ENCODE results near the gene TPSD1. TPM values are rescaled to one million over a fixed set of nuclear protein-coding genes. Genes with fewer than 3 reads are reported as not detected.
"Not testable (repeated sequence)": the region's sequence is repeated elsewhere in the genome, so short reads cannot be mapped to it uniquely, and the experiment has no call there.

TPSD1 gene
- total and polyA plus RNA-seq, 10 of the 15 experiments (the other 5 are each of a cell fraction or from before 2014, with no cell fraction given), result not detected

DNA sequence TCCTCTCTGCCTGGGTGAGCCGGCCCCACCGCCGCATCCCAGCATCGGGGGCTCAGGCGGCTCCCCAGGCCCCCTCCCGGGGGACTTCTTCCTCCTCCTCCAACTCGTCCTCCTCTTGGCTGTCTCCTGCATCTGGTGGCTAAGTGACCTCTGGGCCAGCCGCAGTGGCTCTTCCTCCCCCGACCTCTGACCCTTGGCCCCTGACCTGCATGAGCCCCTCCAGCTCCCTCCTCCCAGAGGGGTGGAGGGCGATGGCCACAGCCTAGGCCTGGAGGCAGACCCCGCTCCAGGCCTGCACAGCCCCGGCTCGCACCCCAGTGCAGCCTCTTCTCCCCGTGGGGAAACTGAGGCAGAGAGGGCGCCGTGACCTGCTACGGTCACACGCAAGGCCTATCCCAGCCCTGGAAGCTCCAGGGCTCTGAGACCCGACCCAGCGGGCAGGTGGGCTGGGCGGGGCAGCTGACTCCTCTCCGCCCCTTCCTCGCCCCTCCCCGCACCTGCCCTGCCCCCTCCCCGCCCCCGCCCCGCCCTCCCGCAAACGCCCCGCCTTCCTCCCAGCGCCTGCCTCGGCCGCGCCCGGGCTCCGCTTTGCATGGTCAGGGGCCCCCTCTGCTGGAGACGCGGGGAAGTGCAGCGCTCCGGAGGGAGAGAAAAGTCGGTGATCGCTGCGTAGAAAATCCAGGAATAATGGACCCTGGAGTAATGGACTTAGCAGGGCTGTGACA lies 6.7 kb upstream of the TPSD1 start:
- H3K9me3 ChIP-seq (replicated peaks; ENCODE audit: control insufficient read depth, insufficient read depth, low read length); H3K4me3 ChIP-seq; H3K9ac ChIP-seq (ENCODE audit: control insufficient read depth, insufficient read depth, low read length); POLR2A ChIA-PET; FAIRE-seq; DNase-seq (ENCODE audit: low read depth, low spot score); CTCF ChIA-PET; in situ Hi-C loops (cut with MboI); H3K27ac ChIP-seq (ENCODE audit: control insufficient read depth, insufficient read depth); SMC1A ChIA-PET (ENCODE audit: uncharacterized antibody, unreplicated experiment); BruUV-seq (replicated peaks); RAD21 ChIA-PET (ENCODE audit: unreplicated experiment); H3K36me3 ChIP-seq (ENCODE audit: control insufficient read depth in 2 of 2, insufficient read depth in 2 of 2, low read length in 1 of 2); H3K4me2 ChIP-seq (ENCODE audit: control insufficient read depth, insufficient read depth); H3K27me3 ChIP-seq (replicated peaks in 1 of 2; ENCODE audit: control insufficient read depth in 2 of 2, insufficient read depth in 2 of 2, low read length in 1 of 2); intact Hi-C loops (cut with micrococcal nuclease; ENCODE audit: unreplicated experiment); H3K79me2 ChIP-seq (ENCODE audit: control insufficient read depth, insufficient read depth, low read length); H4K20me1 ChIP-seq (ENCODE audit: control insufficient read depth, insufficient read depth); H3K4me1 ChIP-seq (ENCODE audit: control insufficient read depth, insufficient read depth, low read length); H2AFZ ChIP-seq (ENCODE audit: control insufficient read depth, low read depth, low read length): not testable (repeated sequence)
- 80% methylated on average over 2 of the region's 43 CpGs for WGBS (ENCODE audit: insufficient coverage, insufficient replicate concordance, low lambda C conversion rate, missing lambda C conversion rate)
- peak; percentile 77 for ATAC-seq

DNA sequence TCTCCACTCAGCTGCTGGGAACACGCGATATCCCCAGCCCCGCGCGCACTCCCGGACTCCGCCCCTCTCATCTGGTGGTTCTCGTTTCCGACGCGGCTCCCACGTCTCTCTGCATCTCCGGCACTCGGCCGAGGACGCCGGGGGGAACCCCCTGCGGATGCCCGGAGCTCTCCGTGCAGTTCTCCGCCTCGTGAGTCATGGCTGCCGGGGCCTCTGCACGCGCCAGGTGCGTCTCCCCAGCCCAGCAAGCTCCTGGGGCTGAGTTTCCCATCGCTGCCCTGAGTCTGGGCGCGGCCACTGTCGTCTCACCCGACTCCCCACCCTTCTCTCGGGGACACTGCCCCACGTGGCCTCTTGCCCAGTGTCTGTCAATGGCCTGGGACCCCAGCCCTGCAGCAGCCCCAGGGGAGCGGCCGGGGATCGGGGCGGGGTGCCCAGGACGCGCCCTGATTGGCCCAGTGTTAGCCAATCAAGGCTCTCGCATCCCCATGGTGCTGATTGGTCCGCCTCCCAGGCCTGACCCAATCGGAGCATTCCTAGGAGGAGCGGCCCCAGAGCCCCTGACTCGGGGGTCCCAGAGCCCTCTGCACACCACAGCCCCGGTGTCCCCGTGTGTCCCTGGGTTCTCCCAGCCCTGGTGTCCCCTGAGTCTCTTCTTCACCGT lies 2.0 kb upstream of the TPSD1 start:
- BruUV-seq (replicated peaks); H3K4me3 ChIP-seq; POLR2A ChIA-PET; H3K4me1 ChIP-seq (ENCODE audit: control insufficient read depth, insufficient read depth, low read length); H3K79me2 ChIP-seq (ENCODE audit: control insufficient read depth, insufficient read depth, low read length); H3K9me3 ChIP-seq (replicated peaks; ENCODE audit: control insufficient read depth, insufficient read depth, low read length); intact Hi-C loops (cut with micrococcal nuclease; ENCODE audit: unreplicated experiment); H3K27me3 ChIP-seq (replicated peaks in 1 of 2; ENCODE audit: control insufficient read depth in 2 of 2, insufficient read depth in 2 of 2, low read length in 1 of 2); H3K36me3 ChIP-seq (ENCODE audit: control insufficient read depth in 2 of 2, insufficient read depth in 2 of 2, low read length in 1 of 2); in situ Hi-C loops (cut with MboI); H3K4me2 ChIP-seq (ENCODE audit: control insufficient read depth, insufficient read depth); FAIRE-seq; CTCF ChIA-PET; H3K9ac ChIP-seq (ENCODE audit: control insufficient read depth, insufficient read depth, low read length); DNase-seq (ENCODE audit: low read depth, low spot score); H2AFZ ChIP-seq (ENCODE audit: control insufficient read depth, low read depth, low read length); H4K20me1 ChIP-seq (ENCODE audit: control insufficient read depth, insufficient read depth); RAD21 ChIA-PET (ENCODE audit: unreplicated experiment); H3K27ac ChIP-seq (ENCODE audit: control insufficient read depth, insufficient read depth); SMC1A ChIA-PET (ENCODE audit: uncharacterized antibody, unreplicated experiment): not testable (repeated sequence)
- WGBS (ENCODE audit: insufficient coverage, insufficient replicate concordance, low lambda C conversion rate, missing lambda C conversion rate), result no CpG with 5 or more reads among the region's 47 CpGs
- ATAC-seq, result peak; percentile 44; the same call in 1 of the 3 replicates

DNA sequence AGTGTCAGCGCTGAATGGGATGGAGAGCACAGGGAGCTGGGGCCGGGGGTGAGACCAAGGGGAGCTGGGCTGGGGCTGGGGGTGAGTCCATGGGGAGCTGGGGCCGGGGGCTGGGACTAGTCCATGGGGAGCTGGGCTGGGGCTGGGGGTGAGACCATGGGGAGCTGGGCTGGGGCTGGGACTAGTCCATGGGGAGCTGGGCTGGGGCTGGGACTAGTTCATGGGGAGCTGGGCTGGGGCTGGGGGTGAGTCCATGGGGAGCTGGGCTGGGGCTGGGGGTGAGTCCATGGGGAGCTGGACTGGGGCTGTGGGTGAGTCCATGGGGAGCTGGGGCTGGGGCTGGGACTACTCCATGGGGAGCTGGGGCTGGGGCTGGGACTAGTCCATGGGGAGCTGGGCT lies 1.0 kb upstream of the TPSD1 start:
- WGBS (ENCODE audit: insufficient coverage, insufficient replicate concordance, low lambda C conversion rate, missing lambda C conversion rate), result 40% methylated on average over 1 of the region's 3 CpGs
- SMC1A ChIA-PET (ENCODE audit: uncharacterized antibody, unreplicated experiment); in situ Hi-C loops (cut with MboI); ATAC-seq; H3K36me3 ChIP-seq (ENCODE audit: control insufficient read depth in 2 of 2, insufficient read depth in 2 of 2, low read length in 1 of 2); H3K79me2 ChIP-seq (ENCODE audit: control insufficient read depth, insufficient read depth, low read length); H2AFZ ChIP-seq (ENCODE audit: control insufficient read depth, low read depth, low read length); POLR2A ChIA-PET; H3K27ac ChIP-seq (ENCODE audit: control insufficient read depth, insufficient read depth); DNase-seq (ENCODE audit: low read depth, low spot score); CTCF ChIA-PET; H3K4me1 ChIP-seq (ENCODE audit: control insufficient read depth, insufficient read depth, low read length); intact Hi-C loops (cut with micrococcal nuclease; ENCODE audit: unreplicated experiment); H4K20me1 ChIP-seq (ENCODE audit: control insufficient read depth, insufficient read depth); BruUV-seq (replicated peaks); RAD21 ChIA-PET (ENCODE audit: unreplicated experiment); H3K27me3 ChIP-seq (replicated peaks in 1 of 2; ENCODE audit: control insufficient read depth in 2 of 2, insufficient read depth in 2 of 2, low read length in 1 of 2); H3K9ac ChIP-seq (ENCODE audit: control insufficient read depth, insufficient read depth, low read length); H3K9me3 ChIP-seq (replicated peaks; ENCODE audit: control insufficient read depth, insufficient read depth, low read length); H3K4me2 ChIP-seq (ENCODE audit: control insufficient read depth, insufficient read depth); FAIRE-seq; H3K4me3 ChIP-seq: not testable (repeated sequence)

DNA sequence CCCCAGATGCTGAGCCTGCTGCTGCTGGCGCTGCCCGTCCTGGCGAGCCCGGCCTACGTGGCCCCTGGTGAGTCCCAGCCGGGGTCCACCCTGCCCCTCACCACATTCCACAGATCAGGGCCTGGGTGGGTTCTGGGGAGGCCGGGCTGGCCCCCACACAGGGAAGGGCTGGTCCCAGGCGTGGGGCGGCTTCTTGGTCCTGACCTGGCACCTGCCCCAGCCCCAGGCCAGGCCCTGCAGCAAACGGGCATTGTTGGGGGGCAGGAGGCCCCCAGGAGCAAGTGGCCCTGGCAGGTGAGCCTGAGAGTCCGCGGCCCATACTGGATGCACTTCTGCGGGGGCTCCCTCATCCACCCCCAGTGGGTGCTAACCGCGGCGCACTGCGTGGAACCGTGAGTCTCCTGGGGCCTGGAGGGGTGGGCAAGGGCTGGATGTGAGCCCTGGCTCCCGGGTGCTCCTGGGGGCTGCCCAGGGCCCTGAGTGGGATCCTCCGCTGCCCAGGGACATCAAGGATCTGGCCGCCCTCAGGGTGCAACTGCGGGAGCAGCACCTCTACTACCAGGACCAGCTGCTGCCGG lies 516 bp downstream of the TPSD1 start:
- not testable (repeated sequence) for ATAC-seq

More for the DNA sequence above, 516 bp downstream of the TPSD1 start:
- H3K4me1 ChIP-seq (ENCODE audit: control insufficient read depth, insufficient read depth, low read length); H3K9ac ChIP-seq (ENCODE audit: control insufficient read depth, insufficient read depth, low read length); H4K20me1 ChIP-seq (ENCODE audit: control insufficient read depth, insufficient read depth); H3K79me2 ChIP-seq (ENCODE audit: control insufficient read depth, insufficient read depth, low read length); H3K27ac ChIP-seq (ENCODE audit: control insufficient read depth, insufficient read depth); H3K36me3 ChIP-seq (ENCODE audit: control insufficient read depth in 2 of 2, insufficient read depth in 2 of 2, low read length in 1 of 2); H3K4me3 ChIP-seq; RAD21 ChIA-PET (ENCODE audit: unreplicated experiment); BruUV-seq (replicated peaks); H3K27me3 ChIP-seq (replicated peaks in 1 of 2; ENCODE audit: control insufficient read depth in 2 of 2, insufficient read depth in 2 of 2, low read length in 1 of 2); SMC1A ChIA-PET (ENCODE audit: uncharacterized antibody, unreplicated experiment); FAIRE-seq; CTCF ChIA-PET; H3K4me2 ChIP-seq (ENCODE audit: control insufficient read depth, insufficient read depth); POLR2A ChIA-PET; intact Hi-C loops (cut with micrococcal nuclease; ENCODE audit: unreplicated experiment); H2AFZ ChIP-seq (ENCODE audit: control insufficient read depth, low read depth, low read length); DNase-seq (ENCODE audit: low read depth, low spot score); H3K9me3 ChIP-seq (replicated peaks; ENCODE audit: control insufficient read depth, insufficient read depth, low read length); in situ Hi-C loops (cut with MboI): not testable (repeated sequence)
- WGBS (ENCODE audit: insufficient coverage, insufficient replicate concordance, low lambda C conversion rate, missing lambda C conversion rate), result 48% methylated on average over 22 of the region's 23 CpGs
